ENCODE results near the gene RANGAP1.

Gene RANGAP1

GRCh38 chr22:41256254-41257253 lies 29.4 kb downstream of the RANGAP1 start:
- FAIRE-seq = no peak

GRCh38 chr22:41254230-41254629 lies 31.8 kb downstream of the RANGAP1 start:
- FAIRE-seq = no peak

GRCh38 chr22:41252365-41252764 lies 33.6 kb downstream of the RANGAP1 start:
- FAIRE-seq = no peak

- FAIRE-seq = no peak
These were observed 35.9 kb downstream of the RANGAP1 start for GRCh38 chr22:41250127-41250526.

- no peak for FAIRE-seq
These were observed 36.5 kb downstream of the RANGAP1 start for GRCh38 chr22:41249442-41249841.

- no peak for FAIRE-seq
These were observed 37.2 kb downstream of the RANGAP1 start for GRCh38 chr22:41248758-41249157.

GRCh38 chr22:41248314-41248713 lies 37.7 kb downstream of the RANGAP1 start:
- FAIRE-seq = no peak

GRCh38 chr22:41247703-41248102 lies 38.3 kb downstream of the RANGAP1 start:
- FAIRE-seq = no peak

GRCh38 chr22:41245917-41246499 lies 40.0 kb downstream of the RANGAP1 start:
- no peak for FAIRE-seq

GRCh38 chr22:41243361-41243760 lies 42.6 kb downstream of the RANGAP1 start:
- FAIRE-seq = no peak

GRCh38 chr22:41242396-41243117 lies 43.4 kb downstream of the RANGAP1 start:
- no peak for FAIRE-seq

GRCh38 chr22:41241133-41241676 lies 44.8 kb downstream of the RANGAP1 start:
- FAIRE-seq = no peak

GRCh38 chr22:41240377-41241132 lies 45.4 kb downstream of the RANGAP1 start, which contains the start of gene CHADL:
TSS of gene CHADL (minus strand) at chr22:41240931. CDS start at chr22:41240881, 50 bp downstream.
- FAIRE-seq = no peak

GRCh38 chr22:41239443-41240128 lies 46.4 kb downstream of the RANGAP1 start:
- FAIRE-seq = no peak

- FAIRE-seq = no peak
These were observed 47.2 kb downstream of the RANGAP1 start for GRCh38 chr22:41238570-41239442.

- FAIRE-seq = no peak
These were observed 48.0 kb downstream of the RANGAP1 start for GRCh38 chr22:41237707-41238569.

- no peak for FAIRE-seq
These were observed 48.8 kb downstream of the RANGAP1 start for GRCh38 chr22:41237036-41237706.

GRCh38 chr22:41234815-41235695 lies 50.9 kb downstream of the RANGAP1 start:
- FAIRE-seq = no peak

All from islet of Langerhans (tissue), 1 donor.